ENCODE measurements around the gene RIIAD1.
A peak's percentile ranks its signal among the peaks of the same experiment; 100 is the strongest.
"Not testable (repeated sequence)": the region's sequence is repeated elsewhere in the genome, so short reads cannot be mapped to it uniquely, and the experiment has no call there.

Gene RIIAD1, protein sequence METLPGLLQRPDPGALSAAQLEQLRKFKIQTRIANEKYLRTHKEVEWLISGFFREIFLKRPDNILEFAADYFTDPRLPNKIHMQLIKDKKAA

DNA sequence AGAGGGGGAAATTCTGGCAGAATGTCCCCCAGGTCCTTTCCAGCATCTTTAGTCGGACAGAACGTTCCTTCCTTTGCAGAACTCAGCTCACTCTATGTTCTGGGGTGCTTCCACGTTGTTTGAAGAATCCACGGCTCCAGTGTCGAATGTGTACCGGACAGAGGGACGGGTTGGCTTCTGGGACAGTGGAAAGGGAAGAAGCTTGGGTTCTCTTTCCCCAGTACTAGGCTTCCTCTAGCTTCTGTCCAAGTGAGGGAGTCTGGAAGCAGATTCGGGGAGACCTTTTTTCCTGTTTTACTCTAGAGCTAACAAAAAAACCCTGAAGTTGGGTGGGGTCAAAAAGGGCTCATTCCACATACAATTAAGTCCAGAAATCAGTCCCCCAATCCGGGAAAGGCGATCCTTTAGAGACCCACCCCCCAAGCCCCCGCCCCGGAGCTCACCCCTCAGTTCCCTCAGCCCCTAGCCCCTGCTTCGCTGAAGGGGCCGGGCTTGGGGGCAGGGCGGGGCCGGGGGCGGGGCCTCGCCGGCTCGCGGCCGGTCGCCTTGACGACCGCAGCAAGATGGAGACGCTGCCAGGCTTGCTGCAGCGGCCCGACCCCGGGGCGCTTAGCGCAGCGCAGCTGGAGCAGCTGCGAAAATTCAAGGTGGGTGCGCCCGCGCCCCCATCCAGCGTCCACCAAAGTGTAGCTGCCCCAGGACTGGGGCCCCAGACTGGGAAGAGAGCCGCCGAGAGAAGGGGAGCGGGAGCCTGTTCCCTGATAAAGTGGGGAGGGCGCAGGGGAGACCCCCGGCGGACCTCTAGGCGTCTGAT is at the start of gene RIIAD1:
TSS of gene RIIAD1 (plus strand) at position 549 of the 814 bp plus-strand sequence. CDS start at position 564, 15 bp downstream.
- DNase-seq (ENCODE audit: extremely low read depth in 1 of 2, low read depth in 1 of 2), result peak in 1 of 2 donors; percentile 16

DNA sequence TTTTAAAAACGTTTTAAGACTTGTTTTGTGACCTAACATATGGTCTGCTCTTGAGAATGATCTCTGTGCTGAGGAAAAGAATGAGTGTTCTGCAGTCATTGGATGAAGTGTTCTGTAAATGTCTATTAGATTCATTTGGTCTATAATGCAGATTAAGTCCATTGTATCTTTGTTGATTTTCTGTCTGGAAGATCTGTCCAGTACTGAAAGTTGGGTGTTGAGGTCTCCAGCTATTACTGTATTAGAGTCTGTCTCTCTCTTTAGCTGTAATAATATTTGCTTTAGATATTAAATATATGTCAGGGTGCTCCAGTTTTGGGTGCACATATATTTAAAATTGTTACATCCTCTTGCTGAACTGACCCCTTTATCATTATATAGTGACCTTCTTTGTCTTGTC is 47.9 kb upstream of the RIIAD1 start:
- DNase-seq (ENCODE audit: extremely low read depth in 1 of 2, low read depth in 1 of 2), result no peak

DNA sequence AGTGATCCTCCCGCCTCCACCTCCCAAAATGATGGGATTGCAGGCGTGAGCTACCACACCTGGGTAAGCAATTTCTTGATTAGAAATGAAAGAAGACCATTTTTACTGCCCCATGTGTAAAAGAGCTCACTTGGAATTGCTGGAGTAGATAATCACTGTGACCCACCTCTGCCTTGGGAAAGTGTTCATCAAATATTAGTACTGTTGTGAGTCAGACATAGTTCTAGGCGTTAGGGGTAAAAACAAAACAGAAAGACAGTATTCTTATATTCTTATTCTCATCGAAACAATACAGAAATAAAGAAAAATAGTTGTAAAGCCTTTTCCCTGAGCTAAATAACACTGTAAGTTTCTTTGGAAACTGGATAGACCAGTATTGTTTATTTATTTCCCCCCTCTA is 40.9 kb upstream of the RIIAD1 start:
- DNase-seq (ENCODE audit: extremely low read depth in 1 of 2, low read depth in 1 of 2), result no peak

DNA sequence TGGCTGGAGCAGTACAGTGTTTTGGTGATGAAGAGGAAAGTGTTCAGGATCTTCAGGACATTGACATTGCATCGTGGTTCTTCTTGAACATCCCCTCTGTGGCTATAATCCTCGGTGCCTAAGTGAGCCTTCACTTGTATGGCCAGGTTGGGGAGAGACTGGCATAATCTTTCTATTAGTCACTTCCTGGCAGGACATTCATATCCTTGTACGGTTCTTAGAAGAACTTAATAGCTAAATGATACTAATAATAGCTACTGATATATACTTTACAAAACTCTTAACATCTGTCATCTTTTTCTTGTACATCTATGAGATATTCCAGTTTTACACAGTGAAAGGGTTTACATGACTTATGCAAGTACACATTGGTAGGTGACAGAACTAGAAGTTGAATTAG is 40.5 kb upstream of the RIIAD1 start:
- no peak for DNase-seq (ENCODE audit: extremely low read depth in 1 of 2, low read depth in 1 of 2)

DNA sequence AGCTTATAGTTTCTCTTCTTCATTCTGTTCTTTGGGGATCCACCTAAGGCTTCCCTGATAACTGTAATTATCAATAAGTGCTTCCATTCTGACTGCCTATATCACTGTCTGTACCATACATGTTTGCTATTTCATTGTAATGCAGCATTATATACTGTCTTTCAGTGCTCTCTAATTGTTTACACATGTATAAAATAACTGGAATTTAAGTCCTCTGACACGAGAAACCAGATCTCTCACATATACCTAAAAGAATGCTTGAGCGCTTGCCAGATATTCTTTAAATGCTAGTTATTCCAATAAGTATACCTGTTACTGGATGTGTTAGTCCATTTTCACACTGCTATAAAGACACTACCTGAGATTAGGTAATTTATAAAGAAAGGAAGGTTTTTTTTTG is 39.4 kb upstream of the RIIAD1 start:
- DNase-seq (ENCODE audit: extremely low read depth in 1 of 2, low read depth in 1 of 2), result no peak

DNA sequence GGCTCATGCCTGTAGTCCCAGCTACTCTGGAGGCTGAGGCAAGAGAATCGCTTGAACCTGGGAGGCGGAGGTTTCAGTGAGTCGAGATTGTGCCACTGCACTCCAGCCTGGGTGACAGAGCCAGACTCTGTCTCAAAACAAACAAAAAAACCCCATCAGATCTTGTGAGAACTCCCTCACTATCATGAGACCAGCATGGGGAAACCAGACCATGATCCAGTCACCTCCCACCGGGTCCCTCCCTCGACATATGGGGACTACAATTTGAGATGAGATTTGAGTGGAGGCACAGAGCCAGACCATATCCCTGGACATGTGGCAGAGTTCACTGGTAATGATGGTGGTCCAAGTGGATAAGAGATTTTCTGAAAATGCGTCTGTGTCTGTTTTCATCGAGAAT is 38.4 kb upstream of the RIIAD1 start:
- DNase-seq (ENCODE audit: extremely low read depth in 1 of 2, low read depth in 1 of 2), result not testable (repeated sequence)

DNA sequence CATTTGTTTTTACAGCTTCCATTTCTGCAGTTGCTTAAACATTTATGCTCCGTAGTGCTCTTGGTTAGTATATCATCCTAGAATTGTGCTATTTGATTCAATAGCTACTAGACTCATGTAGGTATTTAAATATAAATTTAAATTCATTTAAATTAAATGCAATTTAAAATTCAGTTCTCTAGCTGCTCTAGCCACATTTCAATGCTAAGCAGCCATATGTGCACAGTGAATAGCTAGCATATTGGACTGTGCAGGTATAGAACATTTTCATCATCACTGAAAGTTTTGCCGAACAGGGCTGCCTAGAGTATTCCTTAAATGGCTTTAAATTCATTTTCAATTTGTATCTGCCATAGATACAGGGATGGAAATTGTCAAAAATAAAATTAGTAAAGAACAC is 37.2 kb upstream of the RIIAD1 start:
- no peak for DNase-seq (ENCODE audit: extremely low read depth in 1 of 2, low read depth in 1 of 2)

DNA sequence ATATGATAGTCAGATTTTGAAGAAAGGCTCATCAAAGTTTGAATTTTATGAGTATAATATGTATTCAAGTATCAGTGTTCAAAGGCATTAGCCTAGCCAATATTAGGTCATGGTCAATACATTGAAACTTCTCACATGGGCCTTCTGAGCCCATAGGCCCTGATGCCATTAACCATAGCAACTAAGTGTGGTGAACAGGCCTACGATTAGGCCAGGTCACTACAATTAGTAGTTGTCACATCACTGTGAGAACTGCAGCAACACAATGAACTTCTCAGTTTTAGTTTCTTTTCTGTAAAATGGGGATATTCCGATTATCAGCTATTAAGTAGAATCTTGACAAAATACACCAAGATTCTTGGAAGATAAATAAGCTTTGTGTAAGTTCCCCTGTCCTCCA is 34.8 kb upstream of the RIIAD1 start:
- no peak for DNase-seq (ENCODE audit: extremely low read depth in 1 of 2, low read depth in 1 of 2)

DNA sequence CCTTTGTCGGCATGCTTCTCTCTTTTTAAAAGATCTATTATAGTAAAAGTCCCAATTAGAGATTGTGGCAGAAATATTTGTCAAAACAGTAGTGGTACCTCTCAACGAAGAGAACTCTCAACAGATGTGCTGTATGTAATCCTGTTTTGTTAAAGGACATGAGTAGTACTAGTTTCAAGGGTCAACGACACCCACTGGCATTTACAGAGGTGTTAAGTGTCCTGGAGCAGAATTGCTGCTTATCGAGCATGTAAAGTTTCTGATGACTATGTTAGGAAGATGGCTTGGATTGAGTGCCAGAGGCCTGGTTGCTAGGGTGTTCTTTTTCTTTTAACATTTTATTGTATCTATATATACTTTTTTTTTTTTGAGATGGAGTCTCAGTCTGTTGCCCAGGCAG is 31.8 kb upstream of the RIIAD1 start:
- DNase-seq (ENCODE audit: extremely low read depth in 1 of 2, low read depth in 1 of 2), result no peak

DNA sequence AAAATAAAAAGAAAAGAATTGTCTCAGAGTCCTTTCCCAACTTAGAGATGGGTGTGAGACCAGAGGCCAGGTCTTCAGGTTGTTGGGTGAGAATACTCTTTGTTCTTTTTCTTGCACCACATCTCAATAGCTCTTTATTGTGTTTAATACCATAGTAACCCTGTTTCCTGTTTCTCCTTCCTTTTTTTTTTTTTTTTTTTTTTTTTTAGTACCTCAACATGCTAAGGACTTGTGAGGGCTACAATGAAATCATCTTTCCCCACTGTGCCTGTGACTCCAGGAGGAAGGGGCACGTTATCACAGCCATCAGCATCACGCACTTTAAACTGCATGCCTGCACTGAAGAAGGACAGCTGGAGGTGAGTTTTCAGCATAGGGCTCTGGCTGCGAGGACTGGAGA is 29.1 kb upstream of the RIIAD1 start:
- DNase-seq (ENCODE audit: extremely low read depth in 1 of 2, low read depth in 1 of 2), result no peak

DNA sequence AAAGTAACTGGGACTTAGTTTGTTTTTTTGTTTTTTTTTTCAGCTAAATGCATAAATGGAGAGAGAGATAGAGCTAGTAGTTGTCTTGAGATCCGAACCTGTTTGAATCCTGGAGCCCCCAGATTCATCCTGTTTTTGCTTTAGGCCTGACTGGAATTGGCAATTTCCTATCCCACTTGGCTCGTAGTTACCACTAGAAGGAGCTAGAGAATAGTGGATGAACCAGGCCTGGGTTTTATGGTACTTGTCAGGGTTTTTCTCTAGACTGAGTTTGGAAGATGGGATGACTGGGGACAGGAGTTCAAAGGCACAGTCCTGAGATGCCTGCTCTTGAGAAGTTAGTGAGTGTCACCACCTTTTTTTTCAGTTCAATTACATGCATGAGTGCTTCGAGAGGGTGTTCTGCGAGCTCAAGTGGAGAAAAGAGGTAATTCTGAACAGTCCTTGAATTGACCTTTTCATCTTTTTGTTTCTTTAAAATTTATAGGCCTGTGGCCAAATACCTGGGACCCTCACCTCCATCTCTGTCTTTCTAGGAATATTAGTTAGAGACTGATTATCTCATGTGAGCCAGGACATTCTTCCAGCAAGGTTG is 28.2 kb upstream of the RIIAD1 start:
- DNase-seq (ENCODE audit: extremely low read depth in 1 of 2, low read depth in 1 of 2), result no peak

DNA sequence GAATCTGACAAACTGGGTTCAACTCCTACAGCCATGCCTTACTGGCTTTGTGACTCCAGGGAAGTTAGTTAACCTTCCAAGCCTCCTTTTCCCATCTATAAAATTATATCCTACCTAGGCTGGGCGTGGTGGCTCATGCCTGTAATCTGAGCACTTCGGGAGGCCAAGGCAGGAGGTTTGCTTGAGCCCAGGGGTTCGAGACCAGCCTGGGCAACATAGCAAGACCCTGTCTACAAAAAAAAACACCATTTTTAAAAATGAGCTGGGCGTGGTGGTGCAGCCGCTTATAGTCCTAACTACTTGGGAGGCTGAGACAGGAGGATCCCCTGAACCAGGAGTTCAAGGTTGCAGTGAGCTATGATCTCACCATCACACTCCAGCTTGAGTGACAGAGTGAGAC is 19.8 kb upstream of the RIIAD1 start:
- no peak for DNase-seq (ENCODE audit: extremely low read depth in 1 of 2, low read depth in 1 of 2)

DNA sequence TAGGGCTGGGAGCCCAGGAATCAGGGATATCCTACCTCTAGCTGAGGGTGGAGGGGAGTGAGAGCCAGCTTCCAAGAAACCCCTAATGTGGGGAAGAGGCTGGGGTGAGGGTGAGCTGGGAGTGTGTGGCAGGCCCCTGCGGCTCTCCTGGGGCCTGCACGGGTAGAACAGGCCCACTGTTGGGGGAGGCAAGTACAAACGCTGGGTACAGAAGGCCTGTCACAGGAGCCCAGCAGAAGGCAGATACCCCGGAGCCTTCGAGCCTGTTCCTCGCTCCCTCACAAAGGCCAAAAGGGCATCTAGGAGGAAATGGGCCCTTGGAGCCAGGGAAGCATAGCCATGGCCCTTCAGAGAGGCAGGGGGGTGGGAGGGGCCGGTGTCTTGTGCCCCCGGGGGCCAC is 18.4 kb upstream of the RIIAD1 start:
- no peak for DNase-seq (ENCODE audit: extremely low read depth in 1 of 2, low read depth in 1 of 2)

DNA sequence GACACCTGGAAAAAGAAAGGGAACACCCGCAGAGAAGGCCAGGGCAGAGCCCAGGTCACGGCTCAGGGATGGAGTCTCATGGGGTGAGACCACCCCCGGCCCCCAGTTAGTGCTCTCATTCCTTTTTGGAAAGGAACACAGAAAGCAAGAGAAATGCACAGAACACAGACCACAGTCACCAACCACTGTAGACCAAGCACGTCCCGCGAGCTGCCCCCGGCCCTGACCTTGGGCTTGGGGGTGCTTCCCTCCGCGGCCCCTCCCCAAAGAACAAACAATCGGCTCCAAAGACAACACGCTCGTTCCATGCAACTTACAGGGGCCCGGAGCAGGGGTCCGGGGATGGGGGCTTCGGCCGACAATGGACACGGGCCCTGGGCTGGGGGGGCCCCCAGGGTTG is 17.5 kb upstream of the RIIAD1 start:
- no peak for DNase-seq (ENCODE audit: extremely low read depth in 1 of 2, low read depth in 1 of 2)

DNA sequence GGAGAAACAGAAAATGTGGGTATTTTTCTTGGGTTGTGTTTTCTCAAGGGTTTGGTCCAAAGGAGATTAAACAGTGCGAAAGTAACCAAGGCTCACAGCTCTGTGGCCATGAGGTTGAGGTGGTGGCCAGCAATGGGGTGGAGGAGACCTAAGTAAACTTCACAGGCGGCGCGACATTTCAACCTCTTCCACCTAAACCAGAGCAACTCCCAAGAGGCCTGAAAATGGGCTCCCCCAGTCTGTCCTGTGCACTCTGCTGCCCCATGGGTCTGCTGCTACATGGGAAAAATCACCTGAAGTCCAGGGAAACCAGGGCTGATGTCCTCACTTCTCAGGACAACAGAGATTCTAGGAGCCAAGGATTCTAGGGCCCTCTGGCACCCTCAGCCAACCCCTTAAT is 17.1 kb upstream of the RIIAD1 start:
- DNase-seq (ENCODE audit: extremely low read depth in 1 of 2, low read depth in 1 of 2), result no peak

DNA sequence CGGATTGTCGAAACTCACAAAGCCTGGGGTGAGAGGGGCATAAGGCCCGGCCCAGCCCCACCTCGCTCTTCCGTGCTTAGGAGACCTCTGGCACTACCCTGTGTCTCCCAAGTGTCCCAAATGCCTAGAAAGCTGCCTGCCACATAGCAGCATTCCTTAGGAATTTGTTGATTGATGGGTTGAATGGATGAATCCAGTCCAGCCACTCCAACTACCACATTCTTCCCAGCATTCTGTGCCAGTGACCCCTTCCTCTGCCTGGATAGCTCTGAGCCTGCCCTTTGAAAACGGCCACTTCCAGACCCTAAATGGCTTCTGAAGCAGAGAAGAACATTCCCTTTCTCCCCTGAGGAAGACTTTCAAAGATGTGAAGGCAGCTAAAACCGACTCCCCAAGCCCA is 16.2 kb upstream of the RIIAD1 start:
- no peak for DNase-seq (ENCODE audit: extremely low read depth in 1 of 2, low read depth in 1 of 2)

DNA sequence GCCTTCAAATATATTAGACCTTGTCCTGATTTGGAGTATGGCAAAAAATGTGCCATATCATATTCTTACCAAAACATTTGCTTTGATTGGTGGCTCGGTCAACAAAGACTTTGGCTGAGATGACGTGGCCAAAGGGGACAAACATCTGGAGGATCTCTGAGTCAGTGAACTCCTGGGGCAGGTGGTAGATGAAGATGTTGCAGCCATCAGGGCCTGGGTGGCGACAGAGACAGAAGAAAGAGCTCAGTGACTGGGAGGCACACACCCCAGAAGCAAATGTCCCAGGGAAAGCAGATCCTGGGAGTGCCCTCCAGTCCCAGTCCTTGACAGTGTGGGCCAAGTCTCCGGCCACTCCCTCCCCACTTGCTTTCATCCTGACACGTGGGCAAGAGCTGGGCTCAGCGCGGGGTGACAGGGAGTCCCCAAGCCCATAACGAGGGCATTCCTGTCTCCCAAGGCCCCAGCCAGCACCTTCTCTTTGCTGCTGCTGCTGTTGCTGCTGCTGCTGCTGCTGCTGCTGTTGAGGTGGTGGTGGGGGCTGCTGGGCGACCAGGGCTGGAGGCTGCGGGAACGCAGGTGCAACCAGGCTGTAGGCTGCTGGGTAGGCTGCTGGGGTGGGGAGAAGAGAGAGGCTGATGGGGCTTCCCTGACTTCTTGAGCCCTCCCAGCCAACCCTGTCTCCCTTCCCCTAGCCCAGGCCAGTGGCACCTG is 15.4 kb upstream of the RIIAD1 start:
- DNase-seq (ENCODE audit: extremely low read depth in 1 of 2, low read depth in 1 of 2), result no peak

DNA sequence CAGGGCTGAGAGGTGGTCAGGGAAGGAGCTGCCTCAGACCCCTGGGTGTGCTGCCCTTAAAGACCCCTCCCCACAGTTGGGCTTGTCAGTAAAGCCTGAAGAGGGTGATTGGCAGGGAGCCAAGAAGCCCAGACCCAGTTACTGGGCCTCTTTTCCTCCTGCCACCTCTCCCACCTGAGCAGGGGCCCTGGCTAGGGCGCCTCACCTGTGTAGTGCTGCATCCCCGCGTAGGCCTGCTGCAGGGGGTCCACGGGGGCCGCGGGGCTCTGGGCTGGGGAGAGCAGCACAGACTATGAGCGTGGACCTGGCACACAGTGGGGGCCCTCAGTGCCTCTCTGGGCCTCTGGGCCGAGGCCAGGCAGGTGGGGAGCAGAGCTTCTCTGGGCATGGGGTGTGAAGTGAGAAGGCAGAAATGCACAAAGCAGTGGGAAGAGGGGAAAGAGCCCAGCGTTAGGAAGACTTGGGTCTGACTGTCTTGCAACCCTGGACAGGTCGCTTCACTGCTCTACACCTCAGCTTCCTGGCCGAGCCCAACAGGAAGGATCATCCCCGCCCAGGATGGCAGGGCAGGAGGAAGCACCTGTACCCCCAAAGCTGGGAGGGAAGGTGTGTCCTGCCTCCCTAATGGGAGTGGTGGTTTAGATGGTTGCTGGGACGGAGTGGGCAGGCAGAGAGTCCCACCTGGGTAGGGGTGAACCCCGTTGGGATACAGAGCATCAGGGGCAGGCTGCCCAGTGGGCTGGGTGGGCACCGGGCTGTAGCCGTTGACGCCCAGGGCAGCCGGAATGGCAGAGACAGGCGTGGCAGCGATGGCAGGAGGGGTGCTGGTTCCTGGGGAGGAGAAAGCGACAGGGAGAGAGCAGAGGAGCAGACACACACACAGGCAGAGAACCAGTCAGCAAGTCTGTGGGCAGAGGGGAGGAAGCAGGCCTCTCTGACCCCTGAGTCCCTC is 14.6 kb upstream of the RIIAD1 start:
- no peak for DNase-seq (ENCODE audit: extremely low read depth in 1 of 2, low read depth in 1 of 2)

DNA sequence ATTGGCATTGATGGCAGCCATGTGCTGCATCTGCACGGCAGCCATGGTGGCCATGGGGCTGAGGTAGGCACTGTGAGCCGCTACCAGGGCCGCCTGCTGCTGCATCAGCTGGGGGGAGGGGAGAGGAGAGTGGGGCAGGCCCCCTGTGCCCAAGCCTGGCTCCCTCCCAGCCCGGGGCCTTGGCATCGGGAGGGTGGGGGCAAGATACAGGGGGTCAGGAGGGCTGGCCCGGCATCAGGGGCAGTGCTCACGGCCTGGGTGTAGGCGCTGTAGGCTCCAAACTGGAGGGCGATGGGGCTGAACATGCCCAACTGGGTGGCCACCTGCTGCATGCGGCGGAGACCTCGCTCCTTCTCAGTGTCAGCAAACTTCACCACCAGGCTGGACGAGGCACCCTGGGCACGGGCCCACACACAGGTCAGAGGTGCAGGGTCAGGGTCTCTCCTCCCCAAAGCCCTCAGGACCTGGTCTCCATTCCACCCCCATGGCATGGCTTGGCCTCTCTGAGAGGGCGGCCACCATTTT is 13.7 kb upstream of the RIIAD1 start:
- no peak for DNase-seq (ENCODE audit: extremely low read depth in 1 of 2, low read depth in 1 of 2)

DNA sequence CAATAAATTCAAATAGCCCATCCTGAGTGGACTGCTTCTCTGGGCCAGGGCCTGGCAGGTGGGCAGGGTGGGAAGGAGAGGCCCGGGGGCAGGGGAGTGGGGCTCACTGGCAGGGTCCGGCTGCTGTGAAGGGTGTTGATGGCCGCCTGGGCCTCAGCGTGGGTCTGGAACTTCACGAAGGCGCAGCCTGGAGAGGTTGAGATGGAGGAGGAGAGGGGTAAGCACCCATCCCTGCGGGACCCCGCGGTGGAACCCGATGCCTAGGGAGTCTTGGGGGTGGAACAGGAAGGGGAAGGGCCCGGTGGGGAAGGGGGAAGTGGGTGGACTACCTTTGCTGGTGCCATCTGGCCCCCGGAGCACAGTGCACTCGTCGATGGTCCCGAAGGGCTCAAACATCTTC is 12.4 kb upstream of the RIIAD1 start:
- no peak for DNase-seq (ENCODE audit: extremely low read depth in 1 of 2, low read depth in 1 of 2)
